ENCODE data around the gene BPHL. TPM values are rescaled to one million over a fixed set of nuclear protein-coding genes. Genes with fewer than 3 reads are reported as not detected.

BPHL gene
- total and polyA plus RNA-seq, 10 of the 15 experiments (the other 5 are each of a cell fraction or from before 2014, with no cell fraction given) = 8.0 to 17.8 (median 12.4) TPM

GRCh38 chr6:3190056-3190455 is 71.5 kb downstream of the BPHL start:
- FAIRE-seq (no peak), DNase-seq (ENCODE audit: low read depth, low spot score) (no peak), ATAC-seq (no peak)
- Histone ChIP-seq H3K79me2 (ENCODE audit: control insufficient read depth, insufficient read depth, low read length) (no peaks in the 10 kb centered on the region), H3K4me2 (ENCODE audit: control insufficient read depth, insufficient read depth) (no peak overlapping the region), H3K27ac (ENCODE audit: control insufficient read depth, insufficient read depth) (no peak overlapping the region), H3K4me1 (ENCODE audit: control insufficient read depth, insufficient read depth, low read length) (peaks cover 24% of the 10 kb centered on the region), H3K36me3 (ENCODE audit: control insufficient read depth in 2 of 2, insufficient read depth in 2 of 2, low read length in 1 of 2) (no peaks in the 10 kb centered on the region), H3K9me3 (replicated peaks; ENCODE audit: control insufficient read depth, insufficient read depth, low read length) (no peaks in the 10 kb centered on the region), H3K4me3 (no peak overlapping the region), H3K27me3 (replicated peaks in 1 of 2; ENCODE audit: control insufficient read depth in 2 of 2, insufficient read depth in 2 of 2, low read length in 1 of 2) (no peaks in the 10 kb centered on the region; a peak in 1 of 4 replicates), H4K20me1 (ENCODE audit: control insufficient read depth, insufficient read depth) (no peaks in the 10 kb centered on the region), H3K9ac (ENCODE audit: control insufficient read depth, insufficient read depth, low read length) (no peak overlapping the region), H2AFZ (ENCODE audit: control insufficient read depth, low read depth, low read length) (no peak overlapping the region)
- RAD21 ChIA-PET (ENCODE audit: unreplicated experiment) = no interaction called here
- SMC1A ChIA-PET (ENCODE audit: uncharacterized antibody, unreplicated experiment) = interaction anchor here (1.2 kb wide), 1 partner anchor 13 kb away, joined by 5 read pairs; no protein-coding TSS in a partner anchor
- intact Hi-C loops (cut with micrococcal nuclease; ENCODE audit: unreplicated experiment) = no loop called here
- in situ Hi-C loops (cut with MboI) = no loop called here
- POLR2A ChIA-PET = no interaction called here
- CTCF ChIA-PET = interaction anchor here (1.0 kb wide), 2 partner anchors 19 to 61 kb away, joined by 3 read pairs; no protein-coding TSS in a partner anchor
- 33% methylated on average over 4 of the region's 4 CpGs for WGBS (ENCODE audit: insufficient coverage, insufficient replicate concordance, low lambda C conversion rate, missing lambda C conversion rate)
- BruUV-seq (replicated peaks) = no TSS peak
- no peak for TF ChIP-seq CHD1 (IDR thresholded peaks at IDR 0.05; ENCODE audit: low read depth, low read length)
- no peak for TF ChIP-seq CEBPB (IDR thresholded peaks at IDR 0.05; ENCODE audit: borderline replicate concordance in 1 of 2, low read depth in 2 of 2, low read length in 2 of 2)
- TF ChIP-seq NRF1 (conservative IDR thresholded peaks at IDR 0.05; ENCODE audit: low read depth, low read length) = no peak
- TF ChIP-seq SMAD1 (IDR thresholded peaks at IDR 0.05; ENCODE audit: low read depth, partially characterized antibody) = no peak
- no peak for TF ChIP-seq RB1 (IDR thresholded peaks at IDR 0.05; ENCODE audit: borderline replicate concordance)
- no peak for TF ChIP-seq ZNF592 (IDR thresholded peaks at IDR 0.05)
- no peak for TF ChIP-seq IRF4 (IDR thresholded peaks at IDR 0.05; ENCODE audit: low read depth, low read length)
- TF ChIP-seq SREBF1 (IDR thresholded peaks at IDR 0.05; ENCODE audit: low read length) = no peak
- TF ChIP-seq PKNOX1 (IDR thresholded peaks at IDR 0.05) = no peak
- no peak for TF ChIP-seq POLR2A (IDR thresholded peaks at IDR 0.05; ENCODE audit: low read depth, low read length)
- TF ChIP-seq E4F1 (IDR thresholded peaks at IDR 0.05; ENCODE audit: borderline replicate concordance, partially characterized antibody) = no peak
- TF ChIP-seq ZBTB11 (CRISPR knock-in tag; IDR thresholded peaks at IDR 0.05) = no peak
- no peak for TF ChIP-seq TCF7 (IDR thresholded peaks at IDR 0.05; ENCODE audit: borderline replicate concordance)
